Measurements from ENCODE around the gene GALNT17.

DNA sequence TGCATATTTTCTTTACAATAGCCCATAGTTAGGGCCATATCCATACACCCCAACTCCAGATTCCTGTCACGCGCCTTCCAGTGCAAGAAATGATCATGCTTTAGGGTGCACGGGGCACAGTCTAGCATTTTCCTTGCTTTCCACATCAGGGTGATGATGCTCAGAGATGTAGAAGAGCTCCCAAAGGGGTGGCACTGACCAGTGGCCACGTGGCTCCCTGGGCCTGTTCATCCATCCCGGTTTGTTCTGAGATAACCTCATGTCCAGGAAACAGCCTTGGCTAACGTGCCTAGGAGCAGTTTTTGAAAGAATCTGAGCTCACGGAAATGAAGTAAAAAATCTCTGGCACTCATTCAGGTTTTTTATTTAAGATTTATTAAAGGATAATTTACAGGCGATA, 139.3 kb downstream of the GALNT17 start:
- TF ChIP-seq, protein P1, sequence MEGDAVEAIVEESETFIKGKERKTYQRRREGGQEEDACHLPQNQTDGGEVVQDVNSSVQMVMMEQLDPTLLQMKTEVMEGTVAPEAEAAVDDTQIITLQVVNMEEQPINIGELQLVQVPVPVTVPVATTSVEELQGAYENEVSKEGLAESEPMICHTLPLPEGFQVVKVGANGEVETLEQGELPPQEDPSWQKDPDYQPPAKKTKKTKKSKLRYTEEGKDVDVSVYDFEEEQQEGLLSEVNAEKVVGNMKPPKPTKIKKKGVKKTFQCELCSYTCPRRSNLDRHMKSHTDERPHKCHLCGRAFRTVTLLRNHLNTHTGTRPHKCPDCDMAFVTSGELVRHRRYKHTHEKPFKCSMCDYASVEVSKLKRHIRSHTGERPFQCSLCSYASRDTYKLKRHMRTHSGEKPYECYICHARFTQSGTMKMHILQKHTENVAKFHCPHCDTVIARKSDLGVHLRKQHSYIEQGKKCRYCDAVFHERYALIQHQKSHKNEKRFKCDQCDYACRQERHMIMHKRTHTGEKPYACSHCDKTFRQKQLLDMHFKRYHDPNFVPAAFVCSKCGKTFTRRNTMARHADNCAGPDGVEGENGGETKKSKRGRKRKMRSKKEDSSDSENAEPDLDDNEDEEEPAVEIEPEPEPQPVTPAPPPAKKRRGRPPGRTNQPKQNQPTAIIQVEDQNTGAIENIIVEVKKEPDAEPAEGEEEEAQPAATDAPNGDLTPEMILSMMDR (IDR thresholded peaks at IDR 0.05; ENCODE audit: low read length): no peak
- TF ChIP-seq EZH2 (optimal IDR thresholded peaks at IDR 0.05; ENCODE audit: low read depth, low read length) (no peak), EZH2phosphoT487 (IDR thresholded peaks at IDR 0.05; ENCODE audit: low read length) (no peak)
